Endodermal cell (in vitro differentiated cells): ENCODE data around the gene SLC30A2. TPM values are rescaled to one million over a fixed set of nuclear protein-coding genes. Genes with fewer than 3 reads are reported as not detected.

Experiments used
- DNase-seq: peaks from one replicate; pipeline ENCODE4 v3.0.0-alpha.2; 2017
- H3K27ac ChIP-seq: 2 replicates; pipeline ENCODE4 v1.5.1; 2013; ENCODE audit warnings: mild to moderate bottlenecking, low read depth, low read length, moderate library complexity
- H3K27me3 ChIP-seq: 2 replicates; pipeline ENCODE4 v1.6.1; 2013; ENCODE audit warnings: mild to moderate bottlenecking, low read length, moderate library complexity; ENCODE audit not compliant: insufficient read depth, control insufficient read depth, poor library complexity, severe bottlenecking
- H3K36me3 ChIP-seq: 2 replicates; pipeline ENCODE4 v1.7.0; 2013; ENCODE audit warnings: mild to moderate bottlenecking, low read length, moderate library complexity; ENCODE audit not compliant: control insufficient read depth, insufficient read depth
- H3K4me1 ChIP-seq: one replicate; pipeline ENCODE4 v1.7.0; 2013; ENCODE audit warnings: low read length; ENCODE audit not compliant: control insufficient read depth, insufficient read depth
- H3K4me3 ChIP-seq: 2 replicates; pipeline ENCODE4 v1.5.1; 2013; ENCODE audit warnings: mild to moderate bottlenecking, low read length, moderate library complexity
- H3K9ac ChIP-seq: 2 replicates; pipeline ENCODE4 v1.6.1; 2013; ENCODE audit warnings: mild to moderate bottlenecking, low read length, moderate library complexity; ENCODE audit not compliant: poor library complexity, severe bottlenecking; ENCODE audit errors: extremely low read depth
- H3K9me3 ChIP-seq: 2 replicates; pipeline ENCODE4 v1.6.1; 2013; ENCODE audit warnings: mild to moderate bottlenecking, low read length, moderate library complexity; ENCODE audit not compliant: control insufficient read depth
- H3K27ac Mint-ChIP-seq: 2 replicates; pipeline ENCODE4 v1.8.0; 2020; ENCODE audit warnings: mixed read lengths
- H3K27me3 Mint-ChIP-seq: 2 replicates; pipeline ENCODE4 v1.8.0; 2021; ENCODE audit warnings: mild to moderate bottlenecking, mixed read lengths; ENCODE audit not compliant: insufficient read depth
- H3K36me3 Mint-ChIP-seq: 2 replicates; pipeline ENCODE4 v1.8.0; 2020; ENCODE audit warnings: low read depth, mixed read lengths
- H3K4me1 Mint-ChIP-seq: 2 replicates; pipeline ENCODE4 v1.8.0; 2020; ENCODE audit warnings: mixed read lengths
- H3K4me3 Mint-ChIP-seq: 2 replicates; pipeline ENCODE4 v1.8.0; 2020; ENCODE audit warnings: mild to moderate bottlenecking, moderate library complexity, mixed read lengths
- H3K9me3 Mint-ChIP-seq: 2 replicates; pipeline ENCODE4 v1.8.0; 2020; ENCODE audit warnings: mild to moderate bottlenecking, mixed read lengths
- CTCF ChIP-seq: fragments of 200-600 bp; sonication (generic); conservative IDR thresholded peaks from 2 replicates; pipeline ENCODE4 v1.5.0; 2021; ENCODE audit warnings: antibody characterized with exemption, mild to moderate bottlenecking
- WGBS, 2 experiments: methylation state at CpG; one replicate each; pipeline versions ENCODE4 v1.1.5 to v1.1.7; 2013; ENCODE audit warnings: missing lambda C conversion rate in 2 of 2, mixed read lengths in 1 of 2; ENCODE audit not compliant: insufficient coverage in 1 of 2, insufficient read length in 1 of 2; 5-methylcytosine and 5-hydroxymethylcytosine counted together
- total RNA-seq, 2 donors: library from RNA; stranded (reverse); fragmentation: NEBNext Ultra II Directional in 1 of 2; extraction: Animal tissue kit (Norgen Biotek cat#: 25700) in 1 of 2; gene quantifications; 2 replicates in 1 of 2; 3 replicates in 1 of 2; pipeline ENCODE4 v1.2.1, GENCODE V29; 2021

The SLC30A2 gene
- total RNA-seq, 2 donors from 2014 or later: not detected

- Mint-ChIP-seq H3K4me1 (peaks cover 39% of the 10 kb centered on the region), H3K36me3 (peaks cover 9% of the 10 kb centered on the region), H3K27ac (no peak overlapping the region), H3K27me3 (no peaks in the 10 kb centered on the region), H3K9me3 (no peaks in the 10 kb centered on the region), H3K4me3 (no peak overlapping the region)
- H3K27me3 ChIP-seq: no peaks in the 10 kb centered on the region
- WGBS, 2 experiments: 70 to 83% methylated on average over 6 to 8 of the region's 8 CpGs
- peak overlapping the region; percentile 5 for H3K27ac ChIP-seq
- TF ChIP-seq CTCF: no peak
- H3K4me1 ChIP-seq: peaks cover 13% of the 10 kb centered on the region
- no peaks in the 10 kb centered on the region for H3K9me3 ChIP-seq
- no peak overlapping the region for H3K4me3 ChIP-seq
- H3K36me3 ChIP-seq: peaks cover 5% of the 10 kb centered on the region
- DNase-seq: peak; percentile 56
- H3K9ac ChIP-seq: no peak overlapping the region
Observed at GRCh38 chr1:25993197-25993951, 52.5 kb downstream of the SLC30A2 start.

- H3K27me3 ChIP-seq: no peaks in the 10 kb centered on the region
- H3K4me3 ChIP-seq: no peak overlapping the region
- Mint-ChIP-seq H3K4me3 (no peak overlapping the region), H3K27ac (no peak overlapping the region), H3K4me1 (peaks cover 37% of the 10 kb centered on the region), H3K9me3 (no peaks in the 10 kb centered on the region), H3K36me3 (peaks cover 11% of the 10 kb centered on the region), H3K27me3 (no peaks in the 10 kb centered on the region)
- no peak overlapping the region for H3K9ac ChIP-seq
- WGBS, 2 experiments: 96 to 100% methylated on average over 9 of the region's 9 CpGs
- peaks cover 13% of the 10 kb centered on the region for H3K4me1 ChIP-seq
- H3K9me3 ChIP-seq: no peaks in the 10 kb centered on the region
- no peak for DNase-seq
- TF ChIP-seq CTCF: no peak
- peaks cover 5% of the 10 kb centered on the region for H3K36me3 ChIP-seq
- H3K27ac ChIP-seq: no peak overlapping the region
Observed at GRCh38 chr1:25992689-25993171, 53.2 kb downstream of the SLC30A2 start.

GRCh38 chr1:25991937-25992688, 53.8 kb downstream of the SLC30A2 start:
- no peak overlapping the region for H3K27ac Mint-ChIP-seq
- Histone ChIP-seq H3K9me3 (no peaks in the 10 kb centered on the region), H3K27ac (no peak overlapping the region), H3K27me3 (no peaks in the 10 kb centered on the region), H3K9ac (no peak overlapping the region), H3K36me3 (peaks cover 5% of the 10 kb centered on the region), H3K4me1 (peaks cover 10% of the 10 kb centered on the region), H3K4me3 (no peak overlapping the region)
- no peak for DNase-seq
- peaks cover 35% of the 10 kb centered on the region for H3K4me1 Mint-ChIP-seq
- H3K27me3 Mint-ChIP-seq: no peaks in the 10 kb centered on the region
- no peaks in the 10 kb centered on the region for H3K9me3 Mint-ChIP-seq
- no peak overlapping the region for H3K4me3 Mint-ChIP-seq
- TF ChIP-seq CTCF: no peak
- WGBS, 2 experiments: 87 to 94% methylated on average over 4 to 5 of the region's 5 CpGs
- peaks cover 15% of the 10 kb centered on the region for H3K36me3 Mint-ChIP-seq
